ENCODE data around the gene MEMO1. TPM values are rescaled to one million over a fixed set of nuclear protein-coding genes. Genes with fewer than 3 reads are reported as not detected.
"Not testable (repeated sequence)": the region's sequence is repeated elsewhere in the genome, so short reads cannot be mapped to it uniquely, and the experiment has no call there.

Gene MEMO1
- total RNA-seq, 1 donor from 2014 or later = 59.6 TPM

DNA sequence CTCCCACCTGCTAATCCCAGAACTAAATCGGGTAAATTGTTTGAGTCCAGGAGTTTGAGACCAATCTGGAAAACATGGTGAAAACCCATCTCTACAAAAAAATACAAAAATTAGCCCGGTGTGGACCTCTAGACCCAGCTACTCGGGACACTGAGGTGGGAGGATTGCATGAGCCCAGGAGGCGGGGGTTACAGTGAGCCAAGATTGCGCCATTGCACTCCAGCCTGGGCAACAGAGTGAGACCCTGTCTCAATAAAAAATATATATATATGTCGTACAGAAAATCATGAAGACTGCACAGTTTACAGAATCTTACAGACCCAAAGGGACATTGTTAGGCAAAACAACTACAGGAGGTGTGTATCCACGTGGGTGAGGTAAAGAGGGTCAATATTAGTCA, 32.8 kb upstream of the MEMO1 start:
- H3K4me1 Mint-ChIP-seq (ENCODE audit: unreplicated experiment) = peaks cover 6% of the 10 kb centered on the region
- TF ChIP-seq CTCF (IDR thresholded peaks at IDR 0.05; ENCODE audit: unreplicated experiment) = no peak
- no peaks in the 10 kb centered on the region for H3K36me3 Mint-ChIP-seq (ENCODE audit: low read depth, unreplicated experiment)
- no peak for DNase-seq (ENCODE audit: low spot score)
- H3K9me3 Mint-ChIP-seq (ENCODE audit: unreplicated experiment) = no peaks in the 10 kb centered on the region
- no peaks in the 10 kb centered on the region for H3K27me3 Mint-ChIP-seq (ENCODE audit: unreplicated experiment)
- no peak overlapping the region for H3K27ac Mint-ChIP-seq (ENCODE audit: unreplicated experiment)
- H3K4me3 Mint-ChIP-seq (ENCODE audit: unreplicated experiment) = no peak overlapping the region

- no peaks in the 10 kb centered on the region for H3K27me3 Mint-ChIP-seq (ENCODE audit: unreplicated experiment)
- H3K9me3 Mint-ChIP-seq (ENCODE audit: unreplicated experiment) = no peaks in the 10 kb centered on the region
- peak; percentile 91 for DNase-seq (ENCODE audit: low spot score)
- H3K4me3 Mint-ChIP-seq (ENCODE audit: unreplicated experiment) = peak within 1 kb of the TSS; percentile 97
- H3K27ac Mint-ChIP-seq (ENCODE audit: unreplicated experiment) = peak within 1 kb of the TSS; percentile 91
- TF ChIP-seq CTCF (IDR thresholded peaks at IDR 0.05; ENCODE audit: unreplicated experiment) = no peak
- peaks cover 6% of the 10 kb centered on the region for H3K4me1 Mint-ChIP-seq (ENCODE audit: unreplicated experiment)
- H3K36me3 Mint-ChIP-seq (ENCODE audit: low read depth, unreplicated experiment) = no peaks in the 10 kb centered on the region
These were observed 28.8 kb upstream of the MEMO1 start, which contains the start of gene DPY30 for GRCh38 chr2:32039447-32040219. Gene DPY30 (minus strand): TSS chr2:32039805. CDS start chr2:32039456, 349 bp downstream.

GRCh38 chr2:32034198-32034887, 23.5 kb upstream of the MEMO1 start:
- not testable (repeated sequence) for DNase-seq (ENCODE audit: low spot score); H3K4me1 Mint-ChIP-seq (ENCODE audit: unreplicated experiment); H3K36me3 Mint-ChIP-seq (ENCODE audit: low read depth, unreplicated experiment); H3K27ac Mint-ChIP-seq (ENCODE audit: unreplicated experiment); H3K9me3 Mint-ChIP-seq (ENCODE audit: unreplicated experiment); H3K27me3 Mint-ChIP-seq (ENCODE audit: unreplicated experiment); H3K4me3 Mint-ChIP-seq (ENCODE audit: unreplicated experiment)

DNA sequence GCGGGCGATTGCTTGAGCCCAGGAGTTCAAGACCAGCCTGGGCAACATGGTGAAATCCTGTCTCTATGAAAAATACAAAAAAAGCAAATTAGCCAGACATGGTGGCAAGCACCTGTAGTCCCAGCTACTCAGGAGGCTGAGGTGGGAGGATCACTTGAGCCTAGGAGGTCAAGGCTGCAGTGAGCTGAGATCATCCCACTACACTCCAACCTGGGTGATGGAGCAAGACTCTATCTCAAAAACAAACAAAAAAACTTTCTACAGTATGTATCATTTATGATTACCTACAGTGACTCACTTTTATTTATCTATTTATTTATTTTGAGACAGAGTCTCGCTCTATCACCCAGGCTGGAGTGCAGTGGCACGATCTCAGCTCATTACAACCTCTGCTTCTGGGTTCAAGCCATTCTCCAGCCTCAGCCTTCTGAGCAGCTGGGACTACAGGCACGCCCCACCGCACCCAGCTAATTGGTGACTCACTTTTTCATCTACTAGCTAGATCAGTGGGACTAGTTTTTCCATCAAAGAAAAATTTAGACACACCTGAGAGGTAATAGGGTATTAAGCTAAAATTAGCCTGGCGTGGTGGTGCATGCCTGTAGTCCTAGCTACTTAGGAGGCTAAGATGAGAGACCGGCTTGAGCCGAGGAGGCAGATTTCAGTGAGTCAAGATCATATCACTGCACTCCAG, 8.1 kb upstream of the MEMO1 start:
- not testable (repeated sequence) for H3K4me1 Mint-ChIP-seq (ENCODE audit: unreplicated experiment); H3K9me3 Mint-ChIP-seq (ENCODE audit: unreplicated experiment); H3K27ac Mint-ChIP-seq (ENCODE audit: unreplicated experiment); H3K4me3 Mint-ChIP-seq (ENCODE audit: unreplicated experiment); DNase-seq (ENCODE audit: low spot score); H3K36me3 Mint-ChIP-seq (ENCODE audit: low read depth, unreplicated experiment); H3K27me3 Mint-ChIP-seq (ENCODE audit: unreplicated experiment)

DNA sequence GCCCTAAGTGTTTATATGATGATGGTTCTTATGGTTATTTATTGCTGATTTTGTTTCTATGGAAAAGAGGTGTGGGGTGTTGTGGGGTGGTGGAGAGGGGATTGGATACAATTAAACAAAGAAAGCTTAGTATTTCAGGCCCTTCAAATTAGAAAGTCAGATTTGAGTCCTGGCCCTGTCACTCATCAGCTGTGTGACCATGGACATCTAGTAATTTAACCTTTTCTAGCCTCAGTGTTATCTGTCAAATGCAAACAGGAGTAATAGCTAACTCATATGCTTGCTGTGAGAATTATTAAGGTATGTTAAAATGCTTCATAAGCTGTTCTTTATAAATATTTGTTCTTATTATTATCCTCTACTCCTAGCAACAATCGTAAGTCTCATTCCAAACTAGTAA, 2.1 kb upstream of the MEMO1 start:
- peaks cover 15% of the 10 kb centered on the region for H3K27me3 Mint-ChIP-seq (ENCODE audit: unreplicated experiment)
- no peaks in the 10 kb centered on the region for H3K9me3 Mint-ChIP-seq (ENCODE audit: unreplicated experiment)
- H3K4me1 Mint-ChIP-seq (ENCODE audit: unreplicated experiment) = peaks cover 9% of the 10 kb centered on the region
- peaks cover 16% of the 10 kb centered on the region for H3K36me3 Mint-ChIP-seq (ENCODE audit: low read depth, unreplicated experiment)
- H3K27ac Mint-ChIP-seq (ENCODE audit: unreplicated experiment) = no peak overlapping the region
- no peak for TF ChIP-seq CTCF (IDR thresholded peaks at IDR 0.05; ENCODE audit: unreplicated experiment)
- no peak for DNase-seq (ENCODE audit: low spot score)
- no peak overlapping the region for H3K4me3 Mint-ChIP-seq (ENCODE audit: unreplicated experiment)
